ENCODE data around the gene NSL1.
"Not testable (repeated sequence)": the region's sequence is repeated elsewhere in the genome, so short reads cannot be mapped to it uniquely, and the experiment has no call there.

The NSL1 gene, protein sequence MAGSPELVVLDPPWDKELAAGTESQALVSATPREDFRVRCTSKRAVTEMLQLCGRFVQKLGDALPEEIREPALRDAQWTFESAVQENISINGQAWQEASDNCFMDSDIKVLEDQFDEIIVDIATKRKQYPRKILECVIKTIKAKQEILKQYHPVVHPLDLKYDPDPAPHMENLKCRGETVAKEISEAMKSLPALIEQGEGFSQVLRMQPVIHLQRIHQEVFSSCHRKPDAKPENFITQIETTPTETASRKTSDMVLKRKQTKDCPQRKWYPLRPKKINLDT

DNA sequence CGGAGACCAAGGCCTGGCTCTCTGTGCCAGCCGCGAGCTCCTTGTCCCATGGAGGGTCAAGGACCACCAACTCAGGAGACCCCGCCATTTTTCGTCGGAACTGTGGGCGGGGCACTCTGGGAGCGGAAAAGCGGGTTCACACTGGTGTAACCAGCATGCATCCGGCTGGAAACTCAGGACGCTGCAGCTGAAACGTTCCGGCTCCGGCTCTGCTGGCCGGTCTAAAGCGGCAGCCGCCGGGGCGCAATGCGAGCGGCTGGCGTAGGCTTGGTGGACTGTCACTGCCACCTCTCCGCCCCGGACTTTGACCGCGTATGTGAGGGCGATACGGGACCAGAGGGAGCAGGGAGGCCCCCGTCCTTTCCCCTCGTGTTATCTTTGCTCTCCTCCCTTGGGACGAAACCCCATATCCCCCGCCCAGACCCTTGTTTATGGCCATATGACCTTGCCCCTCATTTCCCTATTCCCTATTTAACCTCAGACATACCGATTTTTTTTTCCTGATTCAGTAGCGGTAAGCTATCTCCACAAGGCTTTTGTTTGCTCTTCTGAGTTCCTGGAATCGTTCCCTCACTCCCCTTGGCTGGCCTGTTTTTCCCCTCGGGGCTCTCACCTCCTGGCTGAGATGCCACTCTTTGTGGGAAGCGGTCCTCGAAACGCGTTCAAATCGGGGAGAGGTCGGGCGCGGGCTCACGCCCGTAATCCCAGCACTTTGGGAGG is at the start of gene NSL1, which contains the start of gene TATDN3:
Gene NSL1 (minus strand): TSS at position 102 of the 720 bp plus-strand sequence. CDS start 14 bp downstream, at position 88.
Gene TATDN3 (plus strand): TSS at position 219 of the 720 bp plus-strand sequence. CDS start 28 bp downstream, at position 247.
- Histone ChIP-seq H3K9me3 (ENCODE audit: insufficient read depth, low read length, severe bottlenecking) (no peaks in the 10 kb centered on the region), H3K4me2 (ENCODE audit: insufficient read depth, low read length) (peak within 1 kb of the TSS; percentile 91), H3K27me3 (ENCODE audit: insufficient read depth, low read length, poor library complexity) (no peaks in the 10 kb centered on the region), H3K27ac (ENCODE audit: low read length) (peak within 1 kb of the TSS; percentile 72), H3K4me1 (ENCODE audit: insufficient read depth, low read length) (peaks cover 55% of the 10 kb centered on the region), H3K36me3 (ENCODE audit: insufficient read depth, low read length) (peaks cover 14% of the 10 kb centered on the region), H3K79me2 (ENCODE audit: insufficient read depth, low read length) (peaks cover 61% of the 10 kb centered on the region), H4K20me1 (ENCODE audit: insufficient read depth, low read length) (no peaks in the 10 kb centered on the region), H3K9ac (ENCODE audit: low read depth, low read length) (peak within 1 kb of the TSS; percentile 80), H2AFZ (ENCODE audit: low read depth, low read length) (peak within 1 kb of the TSS; percentile 90), H3K4me3 (ENCODE audit: low read depth in 1 of 2, low read length in 2 of 2) (peak within 1 kb of the TSS; percentile 66 to 68)
- DNase-seq (peak; percentile 94), ATAC-seq (ENCODE audit: insufficient read depth, low read depth) (peak; percentile 76)
- no peak for TF ChIP-seq EZH2 (IDR thresholded peaks at IDR 0.05; ENCODE audit: borderline replicate concordance, low read depth, low read length, severe bottlenecking)
- TF ChIP-seq, protein P1, sequence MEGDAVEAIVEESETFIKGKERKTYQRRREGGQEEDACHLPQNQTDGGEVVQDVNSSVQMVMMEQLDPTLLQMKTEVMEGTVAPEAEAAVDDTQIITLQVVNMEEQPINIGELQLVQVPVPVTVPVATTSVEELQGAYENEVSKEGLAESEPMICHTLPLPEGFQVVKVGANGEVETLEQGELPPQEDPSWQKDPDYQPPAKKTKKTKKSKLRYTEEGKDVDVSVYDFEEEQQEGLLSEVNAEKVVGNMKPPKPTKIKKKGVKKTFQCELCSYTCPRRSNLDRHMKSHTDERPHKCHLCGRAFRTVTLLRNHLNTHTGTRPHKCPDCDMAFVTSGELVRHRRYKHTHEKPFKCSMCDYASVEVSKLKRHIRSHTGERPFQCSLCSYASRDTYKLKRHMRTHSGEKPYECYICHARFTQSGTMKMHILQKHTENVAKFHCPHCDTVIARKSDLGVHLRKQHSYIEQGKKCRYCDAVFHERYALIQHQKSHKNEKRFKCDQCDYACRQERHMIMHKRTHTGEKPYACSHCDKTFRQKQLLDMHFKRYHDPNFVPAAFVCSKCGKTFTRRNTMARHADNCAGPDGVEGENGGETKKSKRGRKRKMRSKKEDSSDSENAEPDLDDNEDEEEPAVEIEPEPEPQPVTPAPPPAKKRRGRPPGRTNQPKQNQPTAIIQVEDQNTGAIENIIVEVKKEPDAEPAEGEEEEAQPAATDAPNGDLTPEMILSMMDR (IDR thresholded peaks at IDR 0.05; ENCODE audit: borderline replicate concordance, extremely low read depth, low read length, poor library complexity, severe bottlenecking), result no peak

DNA sequence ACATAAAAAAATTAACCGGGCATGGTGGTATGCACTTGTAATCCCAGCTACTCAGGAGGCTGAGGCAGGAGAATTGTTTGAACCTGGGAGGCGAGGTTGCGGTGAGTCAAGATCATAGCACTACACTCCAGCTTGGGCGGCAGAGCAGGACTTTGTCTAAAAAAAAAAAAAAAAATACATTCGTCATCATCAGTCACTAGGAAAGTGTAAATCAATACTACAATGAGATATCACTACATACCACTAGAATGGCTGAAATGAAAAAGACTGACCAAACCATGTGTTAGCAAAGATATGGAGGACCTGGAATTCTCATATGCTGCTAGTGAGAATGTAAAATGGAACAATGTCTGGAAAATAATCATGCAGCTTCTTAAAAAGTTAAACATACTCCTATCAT is 46.6 kb upstream of the NSL1 start:
- Histone ChIP-seq H3K27ac (ENCODE audit: low read length) (no peak overlapping the region), H3K4me1 (ENCODE audit: insufficient read depth, low read length) (no peaks in the 10 kb centered on the region), H3K79me2 (ENCODE audit: insufficient read depth, low read length) (no peaks in the 10 kb centered on the region), H4K20me1 (ENCODE audit: insufficient read depth, low read length) (no peaks in the 10 kb centered on the region), H3K9ac (ENCODE audit: low read depth, low read length) (no peak overlapping the region), H3K9me3 (ENCODE audit: insufficient read depth, low read length, severe bottlenecking) (no peaks in the 10 kb centered on the region), H2AFZ (ENCODE audit: low read depth, low read length) (no peak overlapping the region), H3K4me3 (ENCODE audit: low read depth in 1 of 2, low read length in 2 of 2) (no peak overlapping the region), H3K27me3 (ENCODE audit: insufficient read depth, low read length, poor library complexity) (no peaks in the 10 kb centered on the region), H3K4me2 (ENCODE audit: insufficient read depth, low read length) (no peak overlapping the region), H3K36me3 (ENCODE audit: insufficient read depth, low read length) (no peaks in the 10 kb centered on the region)
- TF ChIP-seq EZH2 (IDR thresholded peaks at IDR 0.05; ENCODE audit: borderline replicate concordance, low read depth, low read length, severe bottlenecking), result no peak
- TF ChIP-seq, protein P1 (IDR thresholded peaks at IDR 0.05; ENCODE audit: borderline replicate concordance, extremely low read depth, low read length, poor library complexity, severe bottlenecking), result no peak
- ATAC-seq (ENCODE audit: insufficient read depth, low read depth), result no peak
- DNase-seq, result no peak

DNA sequence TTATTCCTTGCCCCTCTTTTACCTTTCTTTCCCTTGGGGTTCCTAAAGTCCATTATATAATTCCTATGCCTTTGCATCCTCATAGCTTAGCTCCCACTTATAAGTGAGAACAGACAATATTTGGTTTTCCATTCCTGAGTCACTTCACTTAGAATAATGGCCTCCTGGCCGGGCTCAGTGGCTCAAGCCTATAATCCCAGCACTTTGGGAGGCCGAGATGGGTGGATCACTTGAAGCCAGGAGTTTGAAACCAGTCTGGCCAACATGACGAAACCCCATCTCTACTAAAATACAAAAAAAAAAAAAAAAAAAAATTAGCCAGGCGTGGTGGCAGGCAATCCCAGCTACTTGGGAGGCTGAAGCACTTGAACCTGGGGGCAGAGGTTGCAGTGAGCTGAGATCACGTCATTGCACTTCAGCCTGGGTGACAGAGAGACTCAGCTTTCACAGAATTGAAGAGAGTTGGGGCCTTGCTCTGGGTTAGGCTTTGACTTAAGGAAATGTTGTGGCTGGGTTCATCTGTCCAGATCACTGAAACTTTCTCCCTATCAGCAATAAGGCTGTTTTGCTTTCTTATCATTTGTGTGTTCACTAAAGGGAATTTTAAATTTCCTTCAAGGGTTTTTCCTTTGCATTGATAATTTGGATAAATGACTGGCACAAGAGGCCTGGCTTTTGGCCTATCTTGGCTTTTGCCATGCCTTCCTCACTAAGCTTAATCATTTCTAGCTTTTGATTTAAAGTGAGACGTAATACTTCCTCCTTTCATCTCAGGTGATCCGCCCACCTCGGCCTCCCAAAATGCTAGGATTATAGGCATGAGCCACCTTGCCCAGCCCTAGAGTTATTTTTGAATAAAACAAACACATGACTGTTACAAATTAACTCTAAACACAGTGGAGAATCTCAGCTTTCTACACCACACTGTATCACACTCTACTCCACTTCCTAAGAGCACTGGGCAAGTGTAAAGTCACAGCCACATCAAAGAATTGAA is 41.9 kb upstream of the NSL1 start:
- not testable (repeated sequence) for H2AFZ ChIP-seq (ENCODE audit: low read depth, low read length)

More for the DNA sequence above, 41.9 kb upstream of the NSL1 start:
- H3K4me2 ChIP-seq (ENCODE audit: insufficient read depth, low read length); H3K36me3 ChIP-seq (ENCODE audit: insufficient read depth, low read length); H3K4me3 ChIP-seq (ENCODE audit: low read depth in 1 of 2, low read length in 2 of 2); DNase-seq; H3K27ac ChIP-seq (ENCODE audit: low read length); H3K9ac ChIP-seq (ENCODE audit: low read depth, low read length); H4K20me1 ChIP-seq (ENCODE audit: insufficient read depth, low read length); H3K79me2 ChIP-seq (ENCODE audit: insufficient read depth, low read length); H3K4me1 ChIP-seq (ENCODE audit: insufficient read depth, low read length); H3K9me3 ChIP-seq (ENCODE audit: insufficient read depth, low read length, severe bottlenecking); H3K27me3 ChIP-seq (ENCODE audit: insufficient read depth, low read length, poor library complexity): not testable (repeated sequence)
- 0 out of 3 replicates have a peak, but pooled peaks have one; percentile 40 for ATAC-seq (ENCODE audit: insufficient read depth, low read depth)
